ENCODE data around the gene ZNF33B. TPM values are rescaled to one million over a fixed set of nuclear protein-coding genes. Genes with fewer than 3 reads are reported as not detected.

ZNF33B gene
- total RNA-seq, 4 donors from 2014 or later: 14.7 to 35.9 (median 17.8) TPM

DNA sequence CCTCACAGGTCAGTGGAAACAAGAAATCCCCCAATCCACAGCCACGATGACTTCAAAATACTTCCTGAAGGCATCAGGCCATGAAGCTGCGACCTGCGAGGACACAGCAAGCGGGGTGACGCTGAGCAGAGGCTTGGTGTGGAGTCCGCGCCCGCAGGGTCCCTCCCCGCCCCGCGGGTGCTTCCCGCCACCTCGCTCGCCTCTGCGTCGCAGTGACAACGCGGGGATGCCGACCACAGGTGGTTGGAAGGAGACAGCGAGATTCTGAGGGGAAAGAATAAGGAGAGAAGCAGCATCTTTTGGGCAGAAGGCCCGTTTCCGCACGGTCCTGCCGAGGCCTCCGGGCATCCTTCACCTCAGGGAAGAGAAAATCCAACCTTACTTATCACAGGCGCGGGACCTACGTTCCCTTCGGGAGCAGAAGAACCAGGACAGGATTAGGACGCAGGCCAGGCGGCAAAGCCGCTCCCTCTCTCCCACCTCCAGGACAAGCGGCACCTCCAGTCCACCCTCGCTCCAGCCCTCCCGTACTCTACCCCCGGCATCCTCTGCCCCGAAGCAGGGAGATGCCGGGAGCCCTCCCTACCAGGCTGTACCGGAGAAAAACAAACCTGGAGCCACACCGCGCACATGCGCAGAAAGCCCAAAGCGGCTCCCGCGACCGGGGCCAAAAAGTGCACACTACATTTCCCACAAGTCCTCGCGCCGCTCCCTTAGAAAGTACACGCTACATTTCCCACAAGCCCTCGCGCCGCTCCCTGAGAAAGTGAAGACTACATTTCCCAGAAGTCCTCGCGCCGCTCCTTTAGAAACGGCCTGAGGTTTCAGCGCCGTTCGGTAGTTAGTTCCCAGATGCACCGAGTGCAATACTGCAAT is 85.9 kb downstream of the ZNF33B start:
- WGBS, 2 donors: 0% methylated on average over 56 to 60 of the region's 61 CpGs
- peak overlapping the region; percentile 66 for H3K4me3 ChIP-seq (ENCODE audit: low read depth, poor library complexity, severe bottlenecking)
- DNase-seq (ENCODE audit: low spot score in 2 of 2): peak; percentile 98 to 99
- no peak for TF ChIP-seq POLR2A (IDR thresholded peaks at IDR 0.05)
- TF ChIP-seq, protein P1, sequence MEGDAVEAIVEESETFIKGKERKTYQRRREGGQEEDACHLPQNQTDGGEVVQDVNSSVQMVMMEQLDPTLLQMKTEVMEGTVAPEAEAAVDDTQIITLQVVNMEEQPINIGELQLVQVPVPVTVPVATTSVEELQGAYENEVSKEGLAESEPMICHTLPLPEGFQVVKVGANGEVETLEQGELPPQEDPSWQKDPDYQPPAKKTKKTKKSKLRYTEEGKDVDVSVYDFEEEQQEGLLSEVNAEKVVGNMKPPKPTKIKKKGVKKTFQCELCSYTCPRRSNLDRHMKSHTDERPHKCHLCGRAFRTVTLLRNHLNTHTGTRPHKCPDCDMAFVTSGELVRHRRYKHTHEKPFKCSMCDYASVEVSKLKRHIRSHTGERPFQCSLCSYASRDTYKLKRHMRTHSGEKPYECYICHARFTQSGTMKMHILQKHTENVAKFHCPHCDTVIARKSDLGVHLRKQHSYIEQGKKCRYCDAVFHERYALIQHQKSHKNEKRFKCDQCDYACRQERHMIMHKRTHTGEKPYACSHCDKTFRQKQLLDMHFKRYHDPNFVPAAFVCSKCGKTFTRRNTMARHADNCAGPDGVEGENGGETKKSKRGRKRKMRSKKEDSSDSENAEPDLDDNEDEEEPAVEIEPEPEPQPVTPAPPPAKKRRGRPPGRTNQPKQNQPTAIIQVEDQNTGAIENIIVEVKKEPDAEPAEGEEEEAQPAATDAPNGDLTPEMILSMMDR (IDR thresholded peaks at IDR 0.05): no peak
- intact Hi-C loops (cut with DNase I; ENCODE audit: low total_unique reads): no loop called here

DNA sequence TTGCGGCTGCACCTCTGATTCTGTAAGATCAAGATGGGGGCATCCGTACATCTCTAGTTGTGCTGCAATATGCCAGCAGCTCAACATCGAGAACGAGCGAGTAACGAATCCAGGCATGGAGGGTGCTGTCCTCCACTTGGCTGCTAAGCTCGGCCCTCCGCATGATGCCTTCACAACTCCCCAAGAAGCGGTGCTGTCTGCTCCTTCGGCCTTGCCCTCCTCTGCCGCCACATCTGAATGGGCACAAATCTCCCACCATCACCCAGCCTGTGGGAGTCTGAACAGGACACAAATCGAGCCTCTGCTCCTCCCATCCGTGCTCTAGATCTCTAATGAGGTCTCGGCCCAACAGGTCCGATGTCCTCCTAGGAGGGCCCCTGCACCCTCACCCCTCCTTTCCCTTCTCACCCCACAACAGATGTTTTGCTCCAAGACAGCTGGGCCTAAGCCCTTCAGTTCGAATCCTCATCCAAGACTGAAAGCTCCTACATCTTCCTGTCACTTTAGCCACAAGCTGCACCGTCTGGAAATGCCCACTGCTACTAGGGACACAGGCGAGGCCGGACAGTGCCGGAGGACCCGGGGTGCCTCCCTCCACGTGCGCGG is 86.7 kb downstream of the ZNF33B start:
- 53% methylated on average over 24 of the region's 24 CpGs for WGBS, 2 donors
- TF ChIP-seq, protein P1 (IDR thresholded peaks at IDR 0.05): no peak
- no peak for TF ChIP-seq POLR2A (IDR thresholded peaks at IDR 0.05)
- intact Hi-C loops (cut with DNase I; ENCODE audit: low total_unique reads): no loop called here
- peak overlapping the region; percentile 66 for H3K4me3 ChIP-seq (ENCODE audit: low read depth, poor library complexity, severe bottlenecking)
- no peak for DNase-seq (ENCODE audit: low spot score in 2 of 2)

DNA sequence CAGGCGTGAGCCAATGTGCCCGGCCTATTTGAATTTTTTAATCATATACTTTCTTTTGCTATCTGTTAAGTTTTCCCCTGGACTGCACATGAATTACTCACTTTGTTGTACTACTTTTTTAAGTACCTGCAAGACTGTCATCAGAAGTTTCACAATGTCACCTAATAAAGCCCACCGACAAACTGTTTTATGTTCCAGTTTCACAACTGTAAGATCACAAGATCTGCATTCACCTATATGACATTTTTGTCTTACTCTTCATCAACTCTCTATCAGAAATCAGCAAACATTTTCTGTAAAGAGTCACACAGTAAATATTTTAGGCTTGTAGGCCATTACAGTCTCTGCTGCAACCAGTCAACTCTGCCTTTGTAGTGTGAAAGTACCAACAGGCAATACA is 88.5 kb downstream of the ZNF33B start:
- intact Hi-C loops (cut with DNase I; ENCODE audit: low total_unique reads): no loop called here
- DNase-seq (ENCODE audit: low spot score in 2 of 2): no peak
- 94 to 96% methylated on average over 3 of the region's 3 CpGs for WGBS, 2 donors
- TF ChIP-seq, protein P1 (IDR thresholded peaks at IDR 0.05): no peak
- no peak for TF ChIP-seq POLR2A (IDR thresholded peaks at IDR 0.05)
- no peak overlapping the region for H3K4me3 ChIP-seq (ENCODE audit: low read depth, poor library complexity, severe bottlenecking)

DNA sequence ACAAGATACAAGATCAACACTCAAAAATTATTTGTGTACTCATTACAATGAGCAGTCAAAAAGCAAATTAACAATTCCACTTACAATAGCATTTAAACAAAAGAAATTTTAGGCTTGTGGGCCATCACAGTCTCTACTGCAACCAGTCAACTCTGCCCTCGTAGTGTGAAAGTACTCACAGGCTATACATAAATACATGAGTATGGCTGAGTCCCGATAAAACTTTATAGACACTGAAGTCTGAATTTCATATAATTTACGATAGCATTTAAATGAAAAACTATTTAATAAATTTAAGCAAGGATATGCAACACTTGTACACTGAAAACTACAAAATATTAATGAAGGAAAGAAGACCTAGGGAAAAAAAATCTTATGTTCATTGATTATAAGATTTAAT is 90.1 kb downstream of the ZNF33B start:
- no peak for DNase-seq (ENCODE audit: low spot score in 2 of 2)
- TF ChIP-seq POLR2A (IDR thresholded peaks at IDR 0.05): no peak
- TF ChIP-seq, protein P1 (IDR thresholded peaks at IDR 0.05): no peak
- H3K4me3 ChIP-seq (ENCODE audit: low read depth, poor library complexity, severe bottlenecking): no peak overlapping the region
- intact Hi-C loops (cut with DNase I; ENCODE audit: low total_unique reads): no loop called here
- WGBS, 2 donors: 97 to 98% methylated on average over 3 of the region's 3 CpGs

DNA sequence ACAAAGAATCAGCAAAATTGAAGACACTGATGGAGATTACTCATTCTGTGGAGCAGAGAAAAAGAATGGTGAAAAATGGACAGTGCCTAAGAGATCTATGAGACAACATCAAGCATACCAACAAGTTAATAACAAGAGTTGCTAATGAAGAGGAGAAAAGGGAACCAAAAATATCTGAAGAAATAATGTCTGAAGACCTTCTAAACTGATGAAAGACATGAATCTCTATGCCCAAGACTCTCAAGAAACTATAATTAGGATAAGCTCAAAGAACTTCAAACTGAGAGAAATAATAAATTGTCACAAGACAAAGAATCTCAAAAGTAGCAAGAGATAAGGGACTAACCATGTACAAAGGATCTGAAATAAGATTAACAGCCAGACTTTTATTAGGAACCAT is 93.4 kb downstream of the ZNF33B start:
- DNase-seq (ENCODE audit: low spot score in 2 of 2): no peak
- TF ChIP-seq, protein P1 (IDR thresholded peaks at IDR 0.05): no peak
- no peak for TF ChIP-seq POLR2A (IDR thresholded peaks at IDR 0.05)
- intact Hi-C loops (cut with DNase I; ENCODE audit: low total_unique reads): no loop called here
- H3K4me3 ChIP-seq (ENCODE audit: low read depth, poor library complexity, severe bottlenecking): no peak overlapping the region

Data from lower leg skin (tissue), 4 donors.